Measurements from ENCODE around the gene TSPEAR.
"Not testable (repeated sequence)": the region's sequence is repeated elsewhere in the genome, so short reads cannot be mapped to it uniquely, and the experiment has no call there.

Gene TSPEAR

GRCh38 chr21:44636209-44637017, 75.0 kb downstream of the TSPEAR start:
- TF ChIP-seq SUZ12 (IDR thresholded peaks at IDR 0.05) (no peak), FOXA1 (IDR thresholded peaks at IDR 0.05) (no peak), ARNT (IDR thresholded peaks at IDR 0.05) (no peak), NFRKB (IDR thresholded peaks at IDR 0.05) (no peak), CTBP1 (IDR thresholded peaks at IDR 0.05; ENCODE audit: borderline replicate concordance) (no peak)
- no peak for DNase-seq (ENCODE audit: extremely low spot score)
- ChIA-PET POLR2A (no interaction called here), CTCF (interaction anchor here (0.6 kb wide), 1 partner anchor 33 kb away, joined by 4 read pairs; no protein-coding TSS in a partner anchor)

GRCh38 chr21:44632067-44632466, 79.3 kb downstream of the TSPEAR start:
- ChIA-PET CTCF (interaction anchor here (0.7 kb wide), 1 partner anchor 52 kb away, joined by 3 read pairs; no protein-coding TSS in a partner anchor), POLR2A (no interaction called here)
- TF ChIP-seq SUZ12 (IDR thresholded peaks at IDR 0.05) (no peak), FOXA1 (IDR thresholded peaks at IDR 0.05) (no peak), CTBP1 (IDR thresholded peaks at IDR 0.05; ENCODE audit: borderline replicate concordance) (no peak), LEF1 (IDR thresholded peaks at IDR 0.05; ENCODE audit: borderline replicate concordance) (no peak)
- DNase-seq (ENCODE audit: extremely low spot score): no peak

GRCh38 chr21:44630440-44630839, 80.9 kb downstream of the TSPEAR start:
- ChIA-PET POLR2A (no interaction called here), CTCF (no interaction called here)
- no peak for TF ChIP-seq SUZ12 (IDR thresholded peaks at IDR 0.05)
- no peak for TF ChIP-seq PKNOX1 (IDR thresholded peaks at IDR 0.05)
- TF ChIP-seq FOXA1 (IDR thresholded peaks at IDR 0.05): no peak
- no peak for TF ChIP-seq ZNF384 (IDR thresholded peaks at IDR 0.05)
- TF ChIP-seq TARDBP (IDR thresholded peaks at IDR 0.05): no peak
- TF ChIP-seq CTBP1 (IDR thresholded peaks at IDR 0.05; ENCODE audit: borderline replicate concordance): no peak
- no peak for DNase-seq (ENCODE audit: extremely low spot score)

- DNase-seq (ENCODE audit: extremely low spot score): no peak
- ChIA-PET CTCF (no interaction called here), POLR2A (no interaction called here)
- TF ChIP-seq L3MBTL2 (conservative IDR thresholded peaks at IDR 0.05) (no peak), SP1 (IDR thresholded peaks at IDR 0.05) (no peak), LEF1 (IDR thresholded peaks at IDR 0.05; ENCODE audit: borderline replicate concordance) (no peak), FOXM1 (IDR thresholded peaks at IDR 0.05; ENCODE audit: borderline replicate concordance) (no peak), BHLHE40 (IDR thresholded peaks at IDR 0.05; ENCODE audit: borderline replicate concordance) (no peak), PKNOX1 (IDR thresholded peaks at IDR 0.05) (no peak), HDGF (IDR thresholded peaks at IDR 0.05; ENCODE audit: borderline replicate concordance) (no peak), NFRKB (IDR thresholded peaks at IDR 0.05) (no peak), SUZ12 (IDR thresholded peaks at IDR 0.05) (no peak), FOXK2 (IDR thresholded peaks at IDR 0.05) (no peak), ELF4 (IDR thresholded peaks at IDR 0.05) (no peak), FOXA1 (IDR thresholded peaks at IDR 0.05) (no peak)
Observed at GRCh38 chr21:44628707-44629391, 82.5 kb downstream of the TSPEAR start.

GRCh38 chr21:44627831-44628233, 83.5 kb downstream of the TSPEAR start:
- DNase-seq (ENCODE audit: extremely low spot score); CTCF ChIA-PET; POLR2A ChIA-PET: not testable (repeated sequence)

- CTCF ChIA-PET; DNase-seq (ENCODE audit: extremely low spot score); POLR2A ChIA-PET: not testable (repeated sequence)
Observed at GRCh38 chr21:44627181-44627822, 84.1 kb downstream of the TSPEAR start.

GRCh38 chr21:44626673-44627143, 84.7 kb downstream of the TSPEAR start, which contains the start of gene KRTAP10-9:
KRTAP10-9 (plus strand) TSS chr21:44627093; CDS start chr21:44627172, 79 bp downstream.
- TF ChIP-seq FOXM1 (IDR thresholded peaks at IDR 0.05; ENCODE audit: borderline replicate concordance): no peak
- no peak for TF ChIP-seq L3MBTL2 (conservative IDR thresholded peaks at IDR 0.05)
- no peak for TF ChIP-seq SP1 (IDR thresholded peaks at IDR 0.05)
- no peak for TF ChIP-seq NFRKB (IDR thresholded peaks at IDR 0.05)
- TF ChIP-seq ZNF384 (IDR thresholded peaks at IDR 0.05): no peak
- no peak for TF ChIP-seq ARNT (IDR thresholded peaks at IDR 0.05)
- no peak for TF ChIP-seq CTBP1 (IDR thresholded peaks at IDR 0.05; ENCODE audit: borderline replicate concordance)
- POLR2A ChIA-PET: no interaction called here
- CTCF ChIA-PET: no interaction called here
- DNase-seq (ENCODE audit: extremely low spot score): no peak

Measured in HEK293T (cell line).